Measurements from ENCODE around the gene P2RY13.

DNA sequence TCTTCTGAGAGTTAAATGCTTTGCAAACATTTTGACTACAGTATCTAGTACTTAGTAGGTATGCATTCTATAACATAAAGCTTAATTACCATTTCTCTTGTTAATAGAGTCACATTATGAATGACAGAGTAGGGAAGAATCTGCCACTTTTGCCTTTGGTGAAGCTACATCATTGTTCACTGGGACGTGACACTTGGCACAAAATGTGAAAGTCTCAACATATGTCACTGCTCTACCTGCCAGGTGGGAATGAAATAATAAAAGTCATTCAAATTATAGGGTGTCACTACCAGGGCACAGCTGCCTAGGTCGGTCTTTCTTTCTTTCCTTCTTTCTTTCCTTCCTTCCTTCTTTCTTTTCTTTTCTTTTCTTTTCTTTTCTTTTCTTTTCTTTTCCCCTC is 30.3 kb downstream of the P2RY13 start:
- TF ChIP-seq, protein P1, sequence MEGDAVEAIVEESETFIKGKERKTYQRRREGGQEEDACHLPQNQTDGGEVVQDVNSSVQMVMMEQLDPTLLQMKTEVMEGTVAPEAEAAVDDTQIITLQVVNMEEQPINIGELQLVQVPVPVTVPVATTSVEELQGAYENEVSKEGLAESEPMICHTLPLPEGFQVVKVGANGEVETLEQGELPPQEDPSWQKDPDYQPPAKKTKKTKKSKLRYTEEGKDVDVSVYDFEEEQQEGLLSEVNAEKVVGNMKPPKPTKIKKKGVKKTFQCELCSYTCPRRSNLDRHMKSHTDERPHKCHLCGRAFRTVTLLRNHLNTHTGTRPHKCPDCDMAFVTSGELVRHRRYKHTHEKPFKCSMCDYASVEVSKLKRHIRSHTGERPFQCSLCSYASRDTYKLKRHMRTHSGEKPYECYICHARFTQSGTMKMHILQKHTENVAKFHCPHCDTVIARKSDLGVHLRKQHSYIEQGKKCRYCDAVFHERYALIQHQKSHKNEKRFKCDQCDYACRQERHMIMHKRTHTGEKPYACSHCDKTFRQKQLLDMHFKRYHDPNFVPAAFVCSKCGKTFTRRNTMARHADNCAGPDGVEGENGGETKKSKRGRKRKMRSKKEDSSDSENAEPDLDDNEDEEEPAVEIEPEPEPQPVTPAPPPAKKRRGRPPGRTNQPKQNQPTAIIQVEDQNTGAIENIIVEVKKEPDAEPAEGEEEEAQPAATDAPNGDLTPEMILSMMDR (conservative IDR thresholded peaks at IDR 0.05; ENCODE audit: low read depth, low read length) = no peak
- TF ChIP-seq EZH2 (IDR thresholded peaks at IDR 0.05; ENCODE audit: low read length, unreplicated experiment) (no peak), EZH2phosphoT487 (IDR thresholded peaks at IDR 0.05; ENCODE audit: borderline replicate concordance, low read length) (no peak)

All from PC-3 (cell line).